KMS-11 (cell line): ENCODE data around the gene SPINDOC.
A peak's percentile ranks its signal among the peaks of the same experiment; 100 is the strongest.
"Not testable (repeated sequence)": the region's sequence is repeated elsewhere in the genome, so short reads cannot be mapped to it uniquely, and the experiment has no call there.

Experiments
- H2AFZ ChIP-seq: fragments of 200-600 bp; sonication (generic); 2 replicates; pipeline ENCODE4 v1.6.1; 2016; ENCODE audit warnings: antibody characterized with exemption, mixed run types, low read depth
- H3K27ac ChIP-seq: fragments of 200-600 bp; sonication (generic); 2 replicates; pipeline ENCODE4 v1.6.1; 2016; ENCODE audit warnings: mild to moderate bottlenecking, mixed run types
- H3K27me3 ChIP-seq: fragments of 200-600 bp; sonication (generic); 2 replicates; pipeline ENCODE4 v1.6.1; 2017; ENCODE audit warnings: mild to moderate bottlenecking, low read depth, mixed run types, moderate library complexity; ENCODE audit not compliant: insufficient read depth
- H3K36me3 ChIP-seq: fragments of 200-600 bp; sonication (generic); 2 replicates; pipeline ENCODE4 v1.6.1; 2017; ENCODE audit warnings: mild to moderate bottlenecking, mixed run types; ENCODE audit not compliant: insufficient read depth
- H3K4me1 ChIP-seq: fragments of 200-600 bp; sonication (generic); 2 replicates; pipeline ENCODE4 v1.6.1; 2016; ENCODE audit warnings: mild to moderate bottlenecking, low read depth, mixed run types; ENCODE audit not compliant: poor library complexity, severe bottlenecking
- H3K4me2 ChIP-seq: fragments of 200-600 bp; sonication (generic); 2 replicates; pipeline ENCODE4 v1.7.0; 2016; ENCODE audit warnings: mild to moderate bottlenecking, mixed run types
- H3K4me3 ChIP-seq: fragments of 200-600 bp; sonication (generic); IDR thresholded peaks from 2 replicates; pipeline ENCODE4 v1.6.1; 2017; ENCODE audit warnings: low read depth, low read length, mixed read lengths; ENCODE audit not compliant: insufficient read depth
- H3K79me2 ChIP-seq: fragments of 200-600 bp; sonication (generic); 2 replicates; pipeline ENCODE4 v1.6.1; 2016; ENCODE audit warnings: low read depth, mixed run types; ENCODE audit not compliant: insufficient read depth
- H3K9ac ChIP-seq: fragments of 200-600 bp; sonication (generic); 2 replicates; pipeline ENCODE4 v1.6.1; 2016; ENCODE audit warnings: mild to moderate bottlenecking, mixed run types
- H4K20me1 ChIP-seq: fragments of 200-600 bp; sonication (generic); 2 replicates; pipeline ENCODE4 v1.6.1; 2016; ENCODE audit warnings: mild to moderate bottlenecking, mixed run types; ENCODE audit not compliant: insufficient read depth
- TF ChIP-seq, protein P1 (sequence below): fragments of 200-600 bp; sonication (generic); conservative IDR thresholded peaks from 2 replicates; pipeline ENCODE4 v1.6.1; 2017; ENCODE audit warnings: low read depth, mild to moderate bottlenecking, antibody characterized with exemption, low read length, moderate library complexity, mixed read lengths

Gene SPINDOC

DNA sequence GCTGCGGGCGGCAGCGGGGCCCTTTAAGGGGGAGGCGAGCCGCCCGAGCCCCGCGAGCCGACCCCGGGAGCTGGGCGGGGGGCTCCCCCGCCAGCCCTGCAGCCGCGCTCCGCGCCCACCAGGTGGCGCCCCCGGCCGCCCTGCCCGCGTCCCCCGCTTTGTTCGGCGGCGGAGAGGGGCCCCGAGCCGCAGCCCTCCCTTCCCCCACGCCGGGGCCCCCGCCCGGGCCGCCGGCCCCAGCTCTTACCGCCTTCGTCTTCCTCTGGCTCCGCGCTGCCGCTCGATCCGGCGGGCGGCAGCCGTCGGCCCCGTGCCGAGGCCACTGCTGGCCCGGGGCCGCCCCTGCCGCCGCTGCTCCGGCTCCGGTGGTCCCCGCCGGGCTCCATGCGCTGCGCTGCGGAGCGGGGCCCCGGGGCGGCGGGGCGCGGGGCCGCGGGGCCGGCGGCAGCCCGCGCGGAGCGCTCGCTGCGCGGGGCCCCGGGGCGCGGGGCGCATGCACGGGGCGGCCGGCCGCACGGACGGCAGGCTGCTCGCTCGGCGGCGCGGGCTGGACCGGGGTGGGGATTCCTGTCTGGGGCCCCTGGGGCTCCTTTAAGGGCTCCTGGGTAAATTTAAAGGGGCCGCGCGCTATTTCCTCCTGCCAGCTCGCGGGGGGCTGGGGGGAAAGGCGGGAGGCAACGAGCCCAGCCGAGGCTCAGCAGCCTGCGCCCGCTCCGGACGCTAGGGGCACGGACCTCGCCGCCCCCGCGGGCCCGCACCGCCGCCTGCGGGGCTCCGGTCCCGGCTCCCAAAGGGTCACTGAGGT, 44.8 kb upstream of the SPINDOC start, which contains the start of gene ZFTA:
Gene ZFTA, minus strand, starts transcription at position 539 of the 805 bp plus-strand sequence. Its CDS starts 153 bp downstream, at position 386.
- Histone ChIP-seq H3K4me2 (peak within 1 kb of the TSS; percentile 81), H3K4me3 (peak within 1 kb of the TSS; percentile 40), H3K9ac (peak within 1 kb of the TSS; percentile 24; the same call in 1 of the 2 replicates), H3K79me2 (peaks cover 6% of the 10 kb centered on the region; the same call in 1 of the 2 replicates), H3K27me3 (no peaks in the 10 kb centered on the region; the same call in 1 of the 2 replicates), H4K20me1 (no peaks in the 10 kb centered on the region), H2AFZ (peak within 1 kb of the TSS; percentile 82), H3K4me1 (no peaks in the 10 kb centered on the region), H3K36me3 (no peaks in the 10 kb centered on the region), H3K27ac (no peak within 1 kb of the TSS)
- TF ChIP-seq, protein P1, sequence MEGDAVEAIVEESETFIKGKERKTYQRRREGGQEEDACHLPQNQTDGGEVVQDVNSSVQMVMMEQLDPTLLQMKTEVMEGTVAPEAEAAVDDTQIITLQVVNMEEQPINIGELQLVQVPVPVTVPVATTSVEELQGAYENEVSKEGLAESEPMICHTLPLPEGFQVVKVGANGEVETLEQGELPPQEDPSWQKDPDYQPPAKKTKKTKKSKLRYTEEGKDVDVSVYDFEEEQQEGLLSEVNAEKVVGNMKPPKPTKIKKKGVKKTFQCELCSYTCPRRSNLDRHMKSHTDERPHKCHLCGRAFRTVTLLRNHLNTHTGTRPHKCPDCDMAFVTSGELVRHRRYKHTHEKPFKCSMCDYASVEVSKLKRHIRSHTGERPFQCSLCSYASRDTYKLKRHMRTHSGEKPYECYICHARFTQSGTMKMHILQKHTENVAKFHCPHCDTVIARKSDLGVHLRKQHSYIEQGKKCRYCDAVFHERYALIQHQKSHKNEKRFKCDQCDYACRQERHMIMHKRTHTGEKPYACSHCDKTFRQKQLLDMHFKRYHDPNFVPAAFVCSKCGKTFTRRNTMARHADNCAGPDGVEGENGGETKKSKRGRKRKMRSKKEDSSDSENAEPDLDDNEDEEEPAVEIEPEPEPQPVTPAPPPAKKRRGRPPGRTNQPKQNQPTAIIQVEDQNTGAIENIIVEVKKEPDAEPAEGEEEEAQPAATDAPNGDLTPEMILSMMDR = peak; percentile 19; the same call in 1 of the 2 replicates

DNA sequence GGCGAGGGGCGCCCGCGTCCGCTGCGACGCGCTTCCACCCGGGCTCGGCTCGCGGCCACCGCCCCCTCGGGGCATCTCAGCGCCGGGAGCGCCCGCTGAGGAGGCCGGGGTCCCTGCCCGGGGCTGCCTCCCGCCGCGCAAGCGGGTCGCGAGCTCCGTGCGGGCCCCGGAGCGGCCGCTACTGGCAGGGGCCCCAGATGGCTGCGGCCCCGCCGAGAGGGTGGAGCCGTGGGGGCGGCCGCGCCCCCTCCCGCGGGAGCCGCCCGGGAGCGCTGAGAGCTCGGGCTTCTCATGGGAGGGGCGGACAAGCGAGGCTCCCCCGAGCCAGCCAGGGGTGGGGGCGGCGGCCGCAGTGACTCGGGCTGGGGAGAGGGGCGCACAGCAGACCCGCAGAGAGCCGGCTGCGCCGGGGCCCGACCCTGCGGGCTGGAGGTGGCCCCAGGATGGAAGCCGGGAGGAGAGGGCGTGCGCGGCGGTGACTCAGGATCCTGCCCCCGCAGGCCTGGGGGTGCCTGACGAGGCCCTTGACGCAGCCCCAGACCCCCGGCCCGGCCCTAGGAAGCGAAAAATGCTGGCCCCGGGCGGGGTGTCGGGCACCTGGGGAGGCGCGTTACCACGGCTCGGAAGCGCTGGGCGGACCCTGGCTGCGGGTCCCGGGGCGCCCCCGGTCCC, 44.1 kb upstream of the SPINDOC start:
- Histone ChIP-seq H3K27ac (no peak overlapping the region), H3K4me2 (peak overlapping the region; percentile 42; the same call in 1 of the 2 replicates), H2AFZ (peak overlapping the region; percentile 82), H3K36me3 (no peaks in the 10 kb centered on the region), H3K4me3 (no peak overlapping the region), H3K79me2 (peaks cover 6% of the 10 kb centered on the region; the same call in 1 of the 2 replicates), H3K9ac (no peak overlapping the region; the same call in 1 of the 2 replicates), H3K4me1 (no peaks in the 10 kb centered on the region), H3K27me3 (no peaks in the 10 kb centered on the region; the same call in 1 of the 2 replicates), H4K20me1 (no peaks in the 10 kb centered on the region)
- TF ChIP-seq, protein P1 = no peak

DNA sequence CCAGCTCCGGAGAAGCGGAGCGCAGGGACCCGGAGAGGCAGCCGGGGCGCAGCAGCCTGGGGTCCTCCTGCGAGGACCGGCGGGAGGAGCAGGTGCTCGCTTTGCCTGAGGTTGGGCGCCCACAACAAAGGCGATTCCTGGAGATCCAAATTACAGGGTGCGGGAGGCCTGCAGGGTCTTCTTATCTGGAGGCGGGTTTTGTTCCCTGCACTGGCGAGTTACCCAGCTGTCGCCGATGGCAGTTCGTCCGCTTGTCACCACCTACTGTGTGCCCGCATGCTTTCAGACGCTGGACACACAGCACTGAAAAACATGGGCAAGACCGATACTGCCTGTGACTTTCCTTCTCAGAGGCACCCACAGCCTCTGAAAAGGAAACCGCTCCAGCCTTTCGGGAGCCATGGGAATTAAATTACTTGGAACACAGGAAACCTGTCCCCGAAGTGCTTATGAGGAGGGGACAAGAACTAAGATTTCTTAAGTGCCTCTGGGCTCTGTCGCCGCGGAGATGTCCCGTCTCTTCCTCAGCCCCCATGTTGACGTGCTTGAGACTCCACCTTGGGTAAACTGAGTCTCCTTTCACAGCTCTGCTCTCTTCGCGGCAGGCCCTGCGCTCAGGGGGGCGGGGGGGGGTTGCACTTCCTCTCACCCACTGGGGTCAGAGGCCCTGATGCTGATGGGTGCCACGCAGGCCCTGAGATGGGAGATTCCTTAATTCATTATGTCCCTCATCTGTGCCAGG, 43.4 kb upstream of the SPINDOC start:
- peaks cover 6% of the 10 kb centered on the region; the same call in 1 of the 2 replicates for H3K79me2 ChIP-seq
- no peak overlapping the region for H3K4me3 ChIP-seq
- H2AFZ ChIP-seq = peak overlapping the region; percentile 82
- H3K4me2 ChIP-seq = peak overlapping the region; percentile 42; the same call in 1 of the 2 replicates
- H3K4me1 ChIP-seq = no peaks in the 10 kb centered on the region
- H4K20me1 ChIP-seq = no peaks in the 10 kb centered on the region
- no peaks in the 10 kb centered on the region for H3K36me3 ChIP-seq
- H3K27me3 ChIP-seq = no peaks in the 10 kb centered on the region; the same call in 1 of the 2 replicates
- no peak overlapping the region for H3K27ac ChIP-seq
- TF ChIP-seq, protein P1 = no peak
- no peak overlapping the region for H3K9ac ChIP-seq

GRCh38 chr11:63770763-63771162, 42.5 kb upstream of the SPINDOC start:
- no peak overlapping the region for H3K9ac ChIP-seq
- no peaks in the 10 kb centered on the region; the same call in 1 of the 2 replicates for H3K27me3 ChIP-seq
- H3K4me1 ChIP-seq = no peaks in the 10 kb centered on the region
- H2AFZ ChIP-seq = no peak overlapping the region
- H4K20me1 ChIP-seq = no peaks in the 10 kb centered on the region
- H3K79me2 ChIP-seq = peaks cover 6% of the 10 kb centered on the region; the same call in 1 of the 2 replicates
- H3K36me3 ChIP-seq = no peaks in the 10 kb centered on the region
- H3K27ac ChIP-seq = no peak overlapping the region
- H3K4me2 ChIP-seq = no peak overlapping the region
- no peak overlapping the region for H3K4me3 ChIP-seq
- TF ChIP-seq, protein P1 = no peak

- not testable (repeated sequence) for H3K9ac ChIP-seq, H2AFZ ChIP-seq, H4K20me1 ChIP-seq, H3K4me1 ChIP-seq, H3K27me3 ChIP-seq, H3K27ac ChIP-seq, H3K36me3 ChIP-seq, H3K4me2 ChIP-seq, H3K4me3 ChIP-seq, H3K79me2 ChIP-seq
These were observed 41.4 kb upstream of the SPINDOC start for GRCh38 chr11:63771741-63772318.
